Nephron progenitor cell (in vitro differentiated cells): ENCODE data around the gene NAV1.
"Not testable (repeated sequence)": the region's sequence is repeated elsewhere in the genome, so short reads cannot be mapped to it uniquely, and the experiment has no call there.

ENCODE experiments used
- DNase-seq: peaks from one replicate; pipeline ENCODE4 v3.0.0; 2021
- H3K27ac Mint-ChIP-seq: 2 replicates; pipeline ENCODE4 v1.8.0; 2021; ENCODE audit warnings: mild to moderate bottlenecking, moderate library complexity, mixed read lengths
- H3K27me3 Mint-ChIP-seq: 2 replicates; pipeline ENCODE4 v1.8.0; 2021; ENCODE audit warnings: mild to moderate bottlenecking, low read depth, mixed read lengths; ENCODE audit not compliant: poor library complexity
- H3K36me3 Mint-ChIP-seq: 2 replicates; pipeline ENCODE4 v1.8.0; 2021; ENCODE audit warnings: low read depth, mixed read lengths
- H3K4me1 Mint-ChIP-seq: 2 replicates; pipeline ENCODE4 v1.8.0; 2021; ENCODE audit warnings: mixed read lengths
- H3K4me3 Mint-ChIP-seq: 2 replicates; pipeline ENCODE4 v1.8.0; 2021; ENCODE audit warnings: mild to moderate bottlenecking, moderate library complexity, mixed read lengths
- H3K9me3 Mint-ChIP-seq: 2 replicates; pipeline ENCODE4 v1.8.0; 2021; ENCODE audit warnings: mild to moderate bottlenecking, moderate library complexity, mixed read lengths
- TF ChIP-seq, protein P1 (sequence below): fragments of 200-600 bp; sonication (generic); IDR thresholded peaks from 2 replicates; pipeline ENCODE4 v1.5.0; 2021; ENCODE audit warnings: antibody characterized with exemption

Gene NAV1

DNA sequence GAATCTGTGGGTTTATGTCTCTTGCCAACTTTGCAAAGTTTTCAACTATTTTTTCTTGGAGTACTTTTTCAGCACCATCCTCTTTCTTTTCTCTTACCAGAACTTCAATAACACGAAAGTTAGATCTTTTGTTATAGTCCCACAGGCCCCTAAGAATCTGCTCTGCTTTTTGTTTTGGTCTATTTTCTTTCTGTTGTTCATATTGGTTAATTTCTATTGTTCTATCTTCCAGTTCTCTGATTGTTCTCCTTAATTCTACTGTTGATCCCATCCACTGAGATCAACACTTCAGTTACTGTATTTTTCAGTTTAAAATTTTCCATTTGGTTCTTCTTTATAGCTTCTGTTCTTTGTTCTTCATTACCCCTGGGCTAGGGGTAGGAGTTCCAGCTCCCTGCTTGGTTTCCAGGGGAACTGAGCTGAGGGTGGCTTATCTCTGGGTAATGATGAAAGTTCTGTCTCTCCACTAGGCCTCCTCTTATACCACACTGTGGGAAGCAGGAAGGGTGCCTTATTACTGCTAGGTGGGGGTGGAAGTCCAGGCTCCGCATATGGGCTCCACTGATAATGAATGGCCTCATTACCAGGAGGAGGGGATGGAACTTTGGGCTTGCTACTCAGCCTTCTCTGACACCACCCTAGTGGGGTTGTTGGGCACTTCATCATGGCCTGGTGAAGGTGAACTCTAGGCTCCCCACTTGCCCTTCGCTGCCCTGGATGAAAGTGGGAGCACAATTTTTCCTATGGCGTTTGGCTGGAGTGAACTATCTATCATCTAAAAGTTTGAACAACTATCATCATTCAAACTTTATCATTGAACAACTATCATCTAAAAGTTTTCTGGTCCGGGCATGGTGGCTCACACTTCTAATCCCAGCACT lies 39.3 kb downstream of the NAV1 start:
- peaks cover 4% of the 10 kb centered on the region for H3K27me3 Mint-ChIP-seq
- no peaks in the 10 kb centered on the region for H3K36me3 Mint-ChIP-seq
- H3K9me3 Mint-ChIP-seq, result peaks cover 12% of the 10 kb centered on the region
- TF ChIP-seq, protein P1, sequence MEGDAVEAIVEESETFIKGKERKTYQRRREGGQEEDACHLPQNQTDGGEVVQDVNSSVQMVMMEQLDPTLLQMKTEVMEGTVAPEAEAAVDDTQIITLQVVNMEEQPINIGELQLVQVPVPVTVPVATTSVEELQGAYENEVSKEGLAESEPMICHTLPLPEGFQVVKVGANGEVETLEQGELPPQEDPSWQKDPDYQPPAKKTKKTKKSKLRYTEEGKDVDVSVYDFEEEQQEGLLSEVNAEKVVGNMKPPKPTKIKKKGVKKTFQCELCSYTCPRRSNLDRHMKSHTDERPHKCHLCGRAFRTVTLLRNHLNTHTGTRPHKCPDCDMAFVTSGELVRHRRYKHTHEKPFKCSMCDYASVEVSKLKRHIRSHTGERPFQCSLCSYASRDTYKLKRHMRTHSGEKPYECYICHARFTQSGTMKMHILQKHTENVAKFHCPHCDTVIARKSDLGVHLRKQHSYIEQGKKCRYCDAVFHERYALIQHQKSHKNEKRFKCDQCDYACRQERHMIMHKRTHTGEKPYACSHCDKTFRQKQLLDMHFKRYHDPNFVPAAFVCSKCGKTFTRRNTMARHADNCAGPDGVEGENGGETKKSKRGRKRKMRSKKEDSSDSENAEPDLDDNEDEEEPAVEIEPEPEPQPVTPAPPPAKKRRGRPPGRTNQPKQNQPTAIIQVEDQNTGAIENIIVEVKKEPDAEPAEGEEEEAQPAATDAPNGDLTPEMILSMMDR, result no peak
- no peak overlapping the region for H3K27ac Mint-ChIP-seq
- no peak overlapping the region for H3K4me3 Mint-ChIP-seq
- no peak for DNase-seq
- H3K4me1 Mint-ChIP-seq, result peaks cover 8% of the 10 kb centered on the region

DNA sequence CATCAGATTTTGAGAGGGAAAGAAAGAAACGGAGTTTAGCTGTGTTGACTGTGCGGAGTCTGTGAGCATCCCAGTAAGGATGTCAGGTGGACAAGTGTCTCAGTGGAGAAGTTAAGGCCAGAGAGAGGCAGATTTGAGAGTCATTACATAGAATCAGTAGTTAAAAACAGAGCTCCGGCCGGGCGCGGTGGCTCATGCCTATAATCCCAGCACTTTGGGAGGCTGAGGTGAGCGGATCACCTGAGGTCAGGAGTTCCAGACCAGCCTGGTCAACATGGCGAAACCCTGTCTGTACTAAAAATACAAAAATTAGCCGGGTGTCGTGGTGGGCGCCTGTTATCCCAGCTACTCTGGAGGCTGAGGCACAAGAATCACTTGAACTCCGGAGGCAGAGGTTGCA lies 42.4 kb downstream of the NAV1 start:
- not testable (repeated sequence) for H3K4me1 Mint-ChIP-seq, H3K36me3 Mint-ChIP-seq, DNase-seq, H3K4me3 Mint-ChIP-seq, H3K27ac Mint-ChIP-seq, H3K9me3 Mint-ChIP-seq
- peaks cover 19% of the 10 kb centered on the region for H3K27me3 Mint-ChIP-seq

- H3K27ac Mint-ChIP-seq, result peak overlapping the region; percentile 40
- H3K4me3 Mint-ChIP-seq, result no peak overlapping the region
- TF ChIP-seq, protein P1, result no peak
- H3K9me3 Mint-ChIP-seq, result peaks cover 8% of the 10 kb centered on the region
- peaks cover 28% of the 10 kb centered on the region for H3K27me3 Mint-ChIP-seq
- no peak for DNase-seq
- peaks cover 8% of the 10 kb centered on the region for H3K4me1 Mint-ChIP-seq
- H3K36me3 Mint-ChIP-seq, result no peaks in the 10 kb centered on the region
These were observed 43.9 kb downstream of the NAV1 start for GRCh38 chr1:201582705-201583442.

GRCh38 chr1:201583663-201584062 lies 44.7 kb downstream of the NAV1 start:
- Mint-ChIP-seq H3K9me3 (peaks cover 5% of the 10 kb centered on the region), H3K27ac (no peak overlapping the region), H3K4me1 (peaks cover 8% of the 10 kb centered on the region), H3K36me3 (no peaks in the 10 kb centered on the region), H3K4me3 (no peak overlapping the region), H3K27me3 (peaks cover 29% of the 10 kb centered on the region)
- TF ChIP-seq, protein P1, result no peak
- no peak for DNase-seq

DNA sequence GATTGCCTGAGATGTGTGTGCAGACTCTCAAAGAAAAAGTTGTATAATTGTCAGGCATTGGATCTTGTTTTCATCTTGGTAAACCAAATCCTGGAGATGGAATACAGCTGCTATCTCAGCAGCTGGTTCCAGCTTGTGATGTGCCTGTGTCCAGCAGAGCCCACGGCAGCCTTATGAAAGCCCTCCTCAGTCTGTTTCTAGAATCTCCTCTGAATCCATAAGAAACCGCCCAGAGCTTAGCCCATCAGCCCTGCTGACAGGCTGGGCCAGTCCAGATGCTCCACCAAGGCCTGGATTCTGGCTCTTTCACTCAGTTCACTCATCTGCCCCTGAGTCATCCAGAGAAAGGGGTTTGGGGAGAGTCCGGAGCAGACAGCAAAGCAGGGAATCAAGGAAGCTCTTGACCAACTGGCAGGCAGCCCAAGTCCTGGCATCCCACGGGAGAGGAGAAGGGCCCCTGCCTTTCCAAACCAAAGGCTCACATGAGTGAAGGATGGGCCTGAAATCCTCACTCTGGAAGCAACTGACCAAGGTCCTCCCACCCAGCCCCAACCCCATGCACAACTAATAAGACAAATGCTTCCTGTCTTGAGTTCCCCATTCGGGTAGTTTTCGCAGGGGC lies 45.7 kb downstream of the NAV1 start:
- peaks cover 5% of the 10 kb centered on the region for H3K9me3 Mint-ChIP-seq
- H3K27ac Mint-ChIP-seq, result no peak overlapping the region
- peaks cover 34% of the 10 kb centered on the region for H3K27me3 Mint-ChIP-seq
- no peak for DNase-seq
- H3K4me3 Mint-ChIP-seq, result no peak overlapping the region
- H3K4me1 Mint-ChIP-seq, result peaks cover 8% of the 10 kb centered on the region
- TF ChIP-seq, protein P1, result no peak
- no peaks in the 10 kb centered on the region for H3K36me3 Mint-ChIP-seq

DNA sequence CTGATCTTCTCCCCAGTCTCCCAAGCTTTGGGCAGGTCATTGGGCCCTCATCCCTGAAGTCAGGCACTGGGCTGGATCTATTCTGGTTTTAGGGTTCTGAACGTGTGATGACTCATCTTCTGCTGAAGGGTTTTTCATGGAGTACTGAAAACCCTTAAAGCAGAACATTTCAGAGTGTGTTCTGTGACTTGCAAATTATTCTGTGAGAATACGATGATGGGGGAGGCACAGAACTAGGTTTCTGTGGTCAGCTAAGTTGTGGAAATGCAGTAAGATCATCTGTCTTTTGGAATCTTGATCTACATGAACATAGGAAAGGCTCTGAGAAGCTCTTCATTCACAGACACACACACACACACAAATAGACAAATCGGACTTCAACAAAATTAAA lies 46.2 kb downstream of the NAV1 start:
- no peak overlapping the region for H3K27ac Mint-ChIP-seq
- peaks cover 5% of the 10 kb centered on the region for H3K9me3 Mint-ChIP-seq
- DNase-seq, result no peak
- H3K4me3 Mint-ChIP-seq, result no peak overlapping the region
- TF ChIP-seq, protein P1, result no peak
- peaks cover 37% of the 10 kb centered on the region for H3K27me3 Mint-ChIP-seq
- H3K36me3 Mint-ChIP-seq, result no peaks in the 10 kb centered on the region
- H3K4me1 Mint-ChIP-seq, result peaks cover 8% of the 10 kb centered on the region
